ENCODE results near the gene TUBA1B.

Gene TUBA1B

GRCh38 chr12:49121047-49121696 is 10.0 kb downstream of the TUBA1B start:
- no peak for DNase-seq (ENCODE audit: extremely low read depth, low read depth)
- peak; percentile 78 for TF ChIP-seq CTCF (IDR thresholded peaks at IDR 0.05; ENCODE audit: low read depth, low read length)

GRCh38 chr12:49111206-49111605 is 20.0 kb downstream of the TUBA1B start:
- no peak for TF ChIP-seq CTCF (IDR thresholded peaks at IDR 0.05; ENCODE audit: low read depth, low read length)
- no peak for DNase-seq (ENCODE audit: extremely low read depth, low read depth)

- peak; percentile 46 for TF ChIP-seq CTCF (IDR thresholded peaks at IDR 0.05; ENCODE audit: low read depth, low read length)
- peak; percentile 95 for DNase-seq (ENCODE audit: extremely low read depth, low read depth)
Measured at GRCh38 chr12:49110464-49111155, 20.6 kb downstream of the TUBA1B start, which contains the start of gene LMBR1L. Gene LMBR1L, minus strand, starts transcription at chr12:49110847. Its CDS starts 292 bp downstream, at chr12:49110555.

- no peak for DNase-seq (ENCODE audit: extremely low read depth, low read depth)
Measured at GRCh38 chr12:49109641-49110463, 21.3 kb downstream of the TUBA1B start.

GRCh38 chr12:49108958-49109404 is 22.2 kb downstream of the TUBA1B start:
- DNase-seq (ENCODE audit: extremely low read depth, low read depth) = no peak
- no peak for TF ChIP-seq CTCF (IDR thresholded peaks at IDR 0.05; ENCODE audit: low read depth, low read length)

More at GRCh38 chr12:49109641-49110463, 21.3 kb downstream of the TUBA1B start:
- TF ChIP-seq CTCF (IDR thresholded peaks at IDR 0.05; ENCODE audit: low read depth, low read length) = no peak

- no peak for DNase-seq (ENCODE audit: extremely low read depth, low read depth)
- TF ChIP-seq CTCF (IDR thresholded peaks at IDR 0.05; ENCODE audit: low read depth, low read length) = no peak
Measured at GRCh38 chr12:49105504-49106084, 25.6 kb downstream of the TUBA1B start.

All from AG09319 (cell line).